Measurements from ENCODE around the gene NR0B2. TPM values are rescaled to one million over a fixed set of nuclear protein-coding genes. Genes with fewer than 3 reads are reported as not detected.
A peak's percentile ranks its signal among the peaks of the same experiment; 100 is the strongest.

NR0B2 gene
- total and polyA plus RNA-seq, 2 of the 13 experiments (the other 11 are each of a cell fraction or from before 2014, with no cell fraction given) = 72.5 to 133 TPM

GRCh38 chr1:26921540-26922430 is 8.0 kb upstream of the NR0B2 start, which contains the start of gene NUDC (continued):
- TF ChIP-seq HOXA5 (CRISPR knock-in tag; IDR thresholded peaks at IDR 0.05) = peak; percentile 78; the same call in 1 of the 2 replicates
- TF ChIP-seq CREM (IDR thresholded peaks at IDR 0.05) = peak; percentile 62
- TF ChIP-seq CREM (CRISPR knock-in tag; IDR thresholded peaks at IDR 0.05) = no peak
- no peak; the same call in 1 of the 2 replicates for TF ChIP-seq ZBTB4 (CRISPR knock-in tag; IDR thresholded peaks at IDR 0.05; ENCODE audit: borderline replicate concordance)
- TF ChIP-seq ZNF740 (CRISPR knock-in tag; IDR thresholded peaks at IDR 0.05) = no peak
- no peak; the same call in 1 of the 2 replicates for TF ChIP-seq ZNF670 (CRISPR knock-in tag; IDR thresholded peaks at IDR 0.05; ENCODE audit: borderline replicate concordance)
- peak; percentile 45; the same call in 1 of the 2 replicates for TF ChIP-seq MNT (IDR thresholded peaks at IDR 0.05)
- TF ChIP-seq MIER3 (CRISPR knock-in tag; IDR thresholded peaks at IDR 0.05; ENCODE audit: borderline replicate concordance) = no peak
- peak; percentile 89; the same call in 1 of the 2 replicates for TF ChIP-seq BCL3 (CRISPR knock-in tag; IDR thresholded peaks at IDR 0.05)
- no peak; the same call in 1 of the 2 replicates for TF ChIP-seq ATAD3A (CRISPR knock-in tag; IDR thresholded peaks at IDR 0.05)
- 0 out of 2 replicates have a peak, but pooled peaks have one; percentile 4 for TF ChIP-seq CBX5 (CRISPR knock-in tag; IDR thresholded peaks at IDR 0.05; ENCODE audit: borderline replicate concordance)
- TF ChIP-seq RERE (CRISPR knock-in tag; IDR thresholded peaks at IDR 0.05; ENCODE audit: low read depth) = no peak
- peak in 1 of 2 experiments; percentile 60; a peak in 2 of 4 replicates for TF ChIP-seq KLF16 (CRISPR knock-in tag; IDR thresholded peaks at IDR 0.05)
- TF ChIP-seq ZNF720 (CRISPR knock-in tag; IDR thresholded peaks at IDR 0.05) = no peak

Measured in HepG2 (cell line).